Testis (tissue), 2 donors: ENCODE measurements around the gene MS4A18.

Experiments used
- POLR2A ChIP-seq: fragments of 450-650 bp; IDR thresholded peaks from one replicate; pipeline ENCODE4 v1.6.1; 2017; ENCODE audit warnings: antibody characterized with exemption, mild to moderate bottlenecking, moderate library complexity
- TF ChIP-seq, protein P1 (sequence below), 3 experiments: fragments of 450-650 bp in 2 of 3; fragments of 200-600 bp in 1 of 3; sonication (generic) in 1 of 3; IDR thresholded peaks; one replicate each; pipeline ENCODE4 v1.5.1; 2016 to 2019; ENCODE audit warnings: antibody characterized with exemption in 3 of 3, mild to moderate bottlenecking in 2 of 3, moderate library complexity in 1 of 3

DNA sequence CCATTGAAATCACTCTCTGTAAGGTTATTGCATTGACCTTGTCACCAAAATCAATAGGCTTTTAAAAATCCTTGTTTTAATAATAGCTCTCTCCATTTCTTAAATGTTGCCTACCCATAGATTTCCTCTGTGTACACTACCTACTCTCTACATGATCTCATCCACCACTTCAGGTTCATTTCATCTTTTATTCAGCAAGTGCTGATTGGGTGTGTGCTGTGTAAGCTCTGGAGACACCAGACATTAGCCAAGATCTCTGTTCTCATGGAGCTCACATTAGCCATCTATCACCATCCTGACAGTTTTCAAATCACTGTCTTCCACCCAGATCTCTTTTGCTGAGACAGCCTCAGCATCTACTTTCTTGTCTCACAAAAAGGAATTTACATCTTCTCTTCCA lies 56.3 kb downstream of the MS4A18 start:
- TF ChIP-seq, protein P1, sequence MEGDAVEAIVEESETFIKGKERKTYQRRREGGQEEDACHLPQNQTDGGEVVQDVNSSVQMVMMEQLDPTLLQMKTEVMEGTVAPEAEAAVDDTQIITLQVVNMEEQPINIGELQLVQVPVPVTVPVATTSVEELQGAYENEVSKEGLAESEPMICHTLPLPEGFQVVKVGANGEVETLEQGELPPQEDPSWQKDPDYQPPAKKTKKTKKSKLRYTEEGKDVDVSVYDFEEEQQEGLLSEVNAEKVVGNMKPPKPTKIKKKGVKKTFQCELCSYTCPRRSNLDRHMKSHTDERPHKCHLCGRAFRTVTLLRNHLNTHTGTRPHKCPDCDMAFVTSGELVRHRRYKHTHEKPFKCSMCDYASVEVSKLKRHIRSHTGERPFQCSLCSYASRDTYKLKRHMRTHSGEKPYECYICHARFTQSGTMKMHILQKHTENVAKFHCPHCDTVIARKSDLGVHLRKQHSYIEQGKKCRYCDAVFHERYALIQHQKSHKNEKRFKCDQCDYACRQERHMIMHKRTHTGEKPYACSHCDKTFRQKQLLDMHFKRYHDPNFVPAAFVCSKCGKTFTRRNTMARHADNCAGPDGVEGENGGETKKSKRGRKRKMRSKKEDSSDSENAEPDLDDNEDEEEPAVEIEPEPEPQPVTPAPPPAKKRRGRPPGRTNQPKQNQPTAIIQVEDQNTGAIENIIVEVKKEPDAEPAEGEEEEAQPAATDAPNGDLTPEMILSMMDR (IDR thresholded peaks at IDR 0.05): no peak
- no peak for TF ChIP-seq POLR2A
